Ectodermal cell (in vitro differentiated cells): ENCODE data around the gene PRR29.

Experiments used
- H3K27ac ChIP-seq: 2 replicates; pipeline ENCODE4 v1.7.0; 2013; ENCODE audit warnings: mild to moderate bottlenecking, low read depth, low read length; ENCODE audit not compliant: insufficient read depth, poor library complexity, severe bottlenecking
- H3K27me3 ChIP-seq: 2 replicates; pipeline ENCODE4 v1.7.0; 2013; ENCODE audit warnings: mild to moderate bottlenecking, low read length; ENCODE audit not compliant: insufficient read depth, control insufficient read depth, poor library complexity, severe bottlenecking
- H3K36me3 ChIP-seq: one replicate; pipeline ENCODE4 v1.7.0; 2013; ENCODE audit warnings: low read length; ENCODE audit not compliant: control insufficient read depth, insufficient read depth
- H3K4me1 ChIP-seq: one replicate; pipeline ENCODE4 v1.7.0; 2013; ENCODE audit warnings: low read length; ENCODE audit not compliant: control insufficient read depth, insufficient read depth
- H3K4me3 ChIP-seq: 2 replicates; pipeline ENCODE4 v1.7.0; 2013; ENCODE audit warnings: low read depth, low read length, control low read depth; ENCODE audit not compliant: insufficient read depth
- H3K9me3 ChIP-seq: 2 replicates; pipeline ENCODE4 v1.7.0; 2013; ENCODE audit warnings: mild to moderate bottlenecking, low read length, moderate library complexity; ENCODE audit not compliant: control insufficient read depth
- WGBS, 2 experiments: methylation state at CpG; one replicate each; pipeline ENCODE4 v1.1.7; 2013; ENCODE audit warnings: missing lambda C conversion rate in 2 of 2; 5-methylcytosine and 5-hydroxymethylcytosine counted together

The PRR29 gene

GRCh38 chr17:63960430-63960829, 37.7 kb upstream of the PRR29 start:
- Histone ChIP-seq H3K4me3 (no peak overlapping the region), H3K27me3 (no peaks in the 10 kb centered on the region), H3K36me3 (no peaks in the 10 kb centered on the region), H3K9me3 (no peaks in the 10 kb centered on the region), H3K4me1 (peaks cover 11% of the 10 kb centered on the region), H3K27ac (no peak overlapping the region)
- WGBS, 2 experiments: 35 to 37% methylated on average over 7 of the region's 7 CpGs

- no peaks in the 10 kb centered on the region for H3K9me3 ChIP-seq
- H3K4me1 ChIP-seq: peaks cover 11% of the 10 kb centered on the region
- H3K27me3 ChIP-seq: no peaks in the 10 kb centered on the region
- peak overlapping the region; percentile 26 for H3K4me3 ChIP-seq
- 15 to 22% methylated on average over 37 of the region's 37 CpGs for WGBS, 2 experiments
- H3K36me3 ChIP-seq: no peaks in the 10 kb centered on the region
- H3K27ac ChIP-seq: peak overlapping the region; percentile 54
These were observed 36.6 kb upstream of the PRR29 start for GRCh38 chr17:63961355-63962212.

- Histone ChIP-seq H3K9me3 (no peaks in the 10 kb centered on the region), H3K27ac (peak overlapping the region; percentile 54)
- WGBS, 2 experiments: 52 to 56% methylated on average over 9 to 10 of the region's 10 CpGs
These were observed 35.8 kb upstream of the PRR29 start for GRCh38 chr17:63962298-63962744.

GRCh38 chr17:63963123-63963522, 35.0 kb upstream of the PRR29 start:
- 94 to 98% methylated on average over 4 of the region's 4 CpGs for WGBS, 2 experiments
- no peaks in the 10 kb centered on the region for H3K9me3 ChIP-seq

More at GRCh38 chr17:63962298-63962744, 35.8 kb upstream of the PRR29 start:
- no peaks in the 10 kb centered on the region for H3K27me3 ChIP-seq
- no peaks in the 10 kb centered on the region for H3K36me3 ChIP-seq
- peaks cover 11% of the 10 kb centered on the region for H3K4me1 ChIP-seq
- H3K4me3 ChIP-seq: no peak overlapping the region

GRCh38 chr17:63966646-63967264, 31.4 kb upstream of the PRR29 start:
- Histone ChIP-seq H3K9me3 (no peaks in the 10 kb centered on the region), H3K4me1 (peaks cover 7% of the 10 kb centered on the region), H3K36me3 (no peaks in the 10 kb centered on the region), H3K27ac (no peak overlapping the region), H3K4me3 (no peak overlapping the region), H3K27me3 (no peaks in the 10 kb centered on the region)
- 90 to 93% methylated on average over 11 of the region's 11 CpGs for WGBS, 2 experiments

More at GRCh38 chr17:63963123-63963522, 35.0 kb upstream of the PRR29 start:
- Histone ChIP-seq H3K36me3 (no peaks in the 10 kb centered on the region), H3K4me1 (peaks cover 11% of the 10 kb centered on the region), H3K27ac (no peak overlapping the region), H3K27me3 (no peaks in the 10 kb centered on the region), H3K4me3 (no peak overlapping the region)

- 94 to 95% methylated on average over 19 of the region's 19 CpGs for WGBS, 2 experiments
- Histone ChIP-seq H3K27ac (no peak overlapping the region), H3K4me3 (no peak overlapping the region), H3K36me3 (no peaks in the 10 kb centered on the region), H3K9me3 (no peaks in the 10 kb centered on the region), H3K27me3 (no peaks in the 10 kb centered on the region), H3K4me1 (no peaks in the 10 kb centered on the region)
These were observed 30.2 kb upstream of the PRR29 start for GRCh38 chr17:63967953-63968352.

GRCh38 chr17:63969278-63969677, 28.9 kb upstream of the PRR29 start:
- Histone ChIP-seq H3K4me1 (no peaks in the 10 kb centered on the region), H3K4me3 (no peak overlapping the region), H3K27ac (no peak overlapping the region), H3K36me3 (no peaks in the 10 kb centered on the region), H3K27me3 (no peaks in the 10 kb centered on the region), H3K9me3 (no peaks in the 10 kb centered on the region)
- 88 to 91% methylated on average over 10 of the region's 10 CpGs for WGBS, 2 experiments

- no peaks in the 10 kb centered on the region for H3K9me3 ChIP-seq
- WGBS, 2 experiments: 95 to 97% methylated on average over 14 of the region's 14 CpGs
- no peak within 1 kb of the TSS for H3K27ac ChIP-seq
- H3K27me3 ChIP-seq: no peaks in the 10 kb centered on the region
- H3K4me3 ChIP-seq: no peak within 1 kb of the TSS
- H3K4me1 ChIP-seq: no peaks in the 10 kb centered on the region
- no peaks in the 10 kb centered on the region for H3K36me3 ChIP-seq
These were observed 25.4 kb upstream of the PRR29 start, which contains the start of gene SCN4A for GRCh38 chr17:63972796-63973195. Gene SCN4A, minus strand, starts transcription at chr17:63972918. Its CDS starts 77 bp downstream, at chr17:63972841.

- Histone ChIP-seq H3K4me1 (no peaks in the 10 kb centered on the region), H3K36me3 (no peaks in the 10 kb centered on the region), H3K9me3 (no peaks in the 10 kb centered on the region), H3K27me3 (no peaks in the 10 kb centered on the region), H3K27ac (no peak overlapping the region), H3K4me3 (no peak overlapping the region)
- 93% methylated on average over 6 of the region's 6 CpGs for WGBS, 2 experiments
These were observed 24.9 kb upstream of the PRR29 start for GRCh38 chr17:63973247-63973646.

GRCh38 chr17:63973930-63974593, 24.1 kb upstream of the PRR29 start:
- Histone ChIP-seq H3K4me3 (no peak overlapping the region), H3K27ac (no peak overlapping the region), H3K36me3 (no peaks in the 10 kb centered on the region), H3K4me1 (no peaks in the 10 kb centered on the region), H3K9me3 (no peaks in the 10 kb centered on the region), H3K27me3 (no peaks in the 10 kb centered on the region)
- WGBS, 2 experiments: 88 to 92% methylated on average over 12 of the region's 12 CpGs
